ENCODE data around the gene PRL.

Gene PRL

GRCh38 chr6:22294301-22294700 is 2.5 kb downstream of the PRL start:
- no peak for DNase-seq (ENCODE audit: low spot score)

GRCh38 chr6:22290045-22290444 is 6.8 kb downstream of the PRL start:
- DNase-seq (ENCODE audit: low spot score): no peak

- DNase-seq (ENCODE audit: low spot score): no peak
Observed at GRCh38 chr6:22288721-22289120, 8.1 kb downstream of the PRL start.

GRCh38 chr6:22284666-22285065 is 12.2 kb downstream of the PRL start:
- DNase-seq (ENCODE audit: low spot score): no peak

GRCh38 chr6:22281341-22282085 is 15.3 kb downstream of the PRL start:
- DNase-seq (ENCODE audit: low spot score): no peak

- no peak for DNase-seq (ENCODE audit: low spot score)
Observed at GRCh38 chr6:22279427-22279826, 17.4 kb downstream of the PRL start.

- no peak for DNase-seq (ENCODE audit: low spot score)
Observed at GRCh38 chr6:22271081-22271480, 25.8 kb downstream of the PRL start.

GRCh38 chr6:22263748-22264147 is 33.1 kb downstream of the PRL start:
- DNase-seq (ENCODE audit: low spot score): no peak

GRCh38 chr6:22254886-22255285 is 42.0 kb downstream of the PRL start:
- DNase-seq (ENCODE audit: low spot score): no peak

GRCh38 chr6:22253955-22254655 is 42.7 kb downstream of the PRL start:
- DNase-seq (ENCODE audit: low spot score): no peak

- no peak for DNase-seq (ENCODE audit: low spot score)
Observed at GRCh38 chr6:22251348-22251747, 45.5 kb downstream of the PRL start.

GRCh38 chr6:22250486-22250885 is 46.4 kb downstream of the PRL start:
- no peak for DNase-seq (ENCODE audit: low spot score)

- DNase-seq (ENCODE audit: low spot score): no peak
Observed at GRCh38 chr6:22249711-22250350, 47.0 kb downstream of the PRL start.

- DNase-seq (ENCODE audit: low spot score): peak; percentile 12
Observed at GRCh38 chr6:22248513-22249308, 48.1 kb downstream of the PRL start.

GRCh38 chr6:22247916-22248482 is 48.8 kb downstream of the PRL start:
- no peak for DNase-seq (ENCODE audit: low spot score)

- DNase-seq (ENCODE audit: low spot score): no peak
Observed at GRCh38 chr6:22240025-22240424, 56.8 kb downstream of the PRL start.

GRCh38 chr6:22239261-22239921 is 57.4 kb downstream of the PRL start:
- no peak for DNase-seq (ENCODE audit: low spot score)

GRCh38 chr6:22238861-22239260 is 58.0 kb downstream of the PRL start:
- DNase-seq (ENCODE audit: low spot score): no peak

GRCh38 chr6:22237526-22237925 is 59.3 kb downstream of the PRL start:
- DNase-seq (ENCODE audit: low spot score): no peak

All from HuH-7.5 (cell line).